ENCODE results near the gene NINJ2.
A peak's percentile ranks its signal among the peaks of the same experiment; 100 is the strongest.

The NINJ2 gene

GRCh38 chr12:570435-570920 lies 92.8 kb downstream of the NINJ2 start:
- no peak for DNase-seq (ENCODE audit: low read depth, low spot score)

GRCh38 chr12:569803-570434 lies 93.3 kb downstream of the NINJ2 start:
- peak; percentile 74 for DNase-seq (ENCODE audit: low read depth, low spot score)

- no peak for DNase-seq (ENCODE audit: low read depth, low spot score)
Observed at GRCh38 chr12:569091-569676, 94.1 kb downstream of the NINJ2 start.

GRCh38 chr12:568486-568885 lies 94.8 kb downstream of the NINJ2 start:
- no peak for DNase-seq (ENCODE audit: low read depth, low spot score)

- no peak for DNase-seq (ENCODE audit: low read depth, low spot score)
Observed at GRCh38 chr12:565589-566105, 97.6 kb downstream of the NINJ2 start.

- DNase-seq (ENCODE audit: low read depth, low spot score), result no peak
Observed at GRCh38 chr12:565161-565560, 98.1 kb downstream of the NINJ2 start.

- DNase-seq (ENCODE audit: low read depth, low spot score), result no peak
Observed at GRCh38 chr12:563787-564298, 99.4 kb downstream of the NINJ2 start.

GRCh38 chr12:563250-563781 lies 99.9 kb downstream of the NINJ2 start:
- no peak for DNase-seq (ENCODE audit: low read depth, low spot score)

- DNase-seq (ENCODE audit: low read depth, low spot score), result no peak
Observed at GRCh38 chr12:562634-563033, 100.6 kb downstream of the NINJ2 start.

GRCh38 chr12:561908-562593 lies 101.2 kb downstream of the NINJ2 start:
- no peak for DNase-seq (ENCODE audit: low read depth, low spot score)

GRCh38 chr12:561391-561705 lies 101.9 kb downstream of the NINJ2 start:
- no peak for DNase-seq (ENCODE audit: low read depth, low spot score)

- no peak for DNase-seq (ENCODE audit: low read depth, low spot score)
Observed at GRCh38 chr12:560691-561390, 102.4 kb downstream of the NINJ2 start.

GRCh38 chr12:559906-560455 lies 103.3 kb downstream of the NINJ2 start:
- no peak for DNase-seq (ENCODE audit: low read depth, low spot score)

- no peak for DNase-seq (ENCODE audit: low read depth, low spot score)
Observed at GRCh38 chr12:559208-559905, 103.9 kb downstream of the NINJ2 start.

GRCh38 chr12:558580-558979 lies 104.7 kb downstream of the NINJ2 start:
- no peak for DNase-seq (ENCODE audit: low read depth, low spot score)

GRCh38 chr12:556498-556897 lies 106.7 kb downstream of the NINJ2 start:
- no peak for DNase-seq (ENCODE audit: low read depth, low spot score)

GRCh38 chr12:554001-554285 lies 109.3 kb downstream of the NINJ2 start:
- DNase-seq (ENCODE audit: low read depth, low spot score), result no peak

- DNase-seq (ENCODE audit: low read depth, low spot score), result no peak
Observed at GRCh38 chr12:553216-554000, 109.8 kb downstream of the NINJ2 start.

GRCh38 chr12:552466-552865 lies 110.8 kb downstream of the NINJ2 start:
- no peak for DNase-seq (ENCODE audit: low read depth, low spot score)
